IMR-90 (cell line): ENCODE results near the gene RBPJL. TPM values are rescaled to one million over a fixed set of nuclear protein-coding genes. Genes with fewer than 3 reads are reported as not detected.

Experiments
- ATAC-seq: fragments of 200-7000 bp; cut with Tn5 transposase; 2 replicates; pipeline ENCODE4 v1.9.1; 2020; ENCODE audit warnings: low read depth, mild to moderate bottlenecking, moderate library complexity
- BruUV-seq: library from RNA; stranded (reverse); fragments of 400-500 nt; replicated peaks from 2 replicates; lab custom pipeline; 2021; lab: Mats Ljungman, UMichigan
- CTCF ChIA-PET: fragments of 300-600 bp; formaldehyde crosslinking; extraction: SDS; loops from one replicate; lab custom pipeline; 2021; ENCODE audit warnings: antibody characterized with exemption; lab: Yijun Ruan, JAX
- POLR2A ChIA-PET: fragments of 300-600 bp; sonication (Branson Sonifier 250); formaldehyde crosslinking; loops from one replicate; lab custom pipeline; 2022; ENCODE audit warnings: antibody characterized with exemption; ENCODE audit not compliant: unreplicated experiment; lab: Charles Lee
- DNase-seq: peaks from one replicate; pipeline ENCODE4 v3.0.0; 2013
- H2AFZ ChIP-seq: replicated peaks from 2 replicates; pipeline ENCODE3; 2013; ENCODE audit warnings: low read length, mild to moderate bottlenecking; ENCODE audit not compliant: poor library complexity
- H2AK5ac ChIP-seq: 2 replicates; pipeline ENCODE4 v1.6.1; 2013; ENCODE audit warnings: low read depth, low read length, inconsistent platforms
- H2AK9ac ChIP-seq: replicated peaks from 2 replicates; pipeline ENCODE3; 2013; ENCODE audit warnings: mild to moderate bottlenecking, low read depth, low read length, moderate library complexity; ENCODE audit not compliant: poor library complexity
- H2BK120ac ChIP-seq: 2 replicates; pipeline ENCODE4 v1.6.1; 2013; ENCODE audit warnings: low read depth, low read length, inconsistent platforms
- H2BK15ac ChIP-seq: 3 replicates; pipeline ENCODE4 v1.6.1; 2013; ENCODE audit warnings: low read depth, low read length, inconsistent platforms
- H2BK20ac ChIP-seq: 2 replicates; pipeline ENCODE4 v1.6.1; 2013; ENCODE audit warnings: low read depth, mild to moderate bottlenecking, inconsistent platforms, low read length, moderate library complexity
- H2BK5ac ChIP-seq: 2 replicates; pipeline ENCODE4 v1.6.1; 2013; ENCODE audit warnings: mild to moderate bottlenecking, low read depth, low read length, inconsistent platforms; ENCODE audit not compliant: poor library complexity, severe bottlenecking
- H3K14ac ChIP-seq: replicated peaks from 2 replicates; pipeline ENCODE4 v1.6.1; 2013; ENCODE audit warnings: low read depth, low read length, inconsistent platforms
- H3K18ac ChIP-seq: 2 replicates; pipeline ENCODE4 v1.6.1; 2013; ENCODE audit warnings: low read depth, low read length, control low read depth
- H3K23ac ChIP-seq: 2 replicates; pipeline ENCODE4 v1.6.1; 2013; ENCODE audit warnings: low read depth, low read length, inconsistent platforms
- H3K27ac ChIP-seq: 2 replicates; pipeline ENCODE4 v1.5.1; 2013; ENCODE audit warnings: mild to moderate bottlenecking, control low read depth, low read length; ENCODE audit not compliant: insufficient read depth
- H3K27me3 ChIP-seq: 2 replicates; pipeline ENCODE4 v1.6.1; 2013; ENCODE audit warnings: low read length; ENCODE audit not compliant: control insufficient read depth, insufficient read depth
- H3K36me3 ChIP-seq: 2 replicates; pipeline ENCODE4 v1.6.1; 2013; ENCODE audit warnings: low read length, mixed read lengths; ENCODE audit not compliant: control insufficient read depth, insufficient read depth
- H3K4ac ChIP-seq: 2 replicates; pipeline ENCODE4 v1.6.1; 2013; ENCODE audit warnings: low read depth, low read length, inconsistent platforms
- H3K4me1 ChIP-seq: 2 replicates; pipeline ENCODE4 v1.6.1; 2013; ENCODE audit warnings: low read length, mixed read lengths; ENCODE audit not compliant: control insufficient read depth, insufficient read depth
- H3K4me2 ChIP-seq: 2 replicates; pipeline ENCODE4 v1.6.1; 2013; ENCODE audit warnings: low read depth, mild to moderate bottlenecking, control low read depth, low read length, moderate library complexity
- H3K4me3 ChIP-seq: 2 replicates; pipeline ENCODE4 v1.5.1; 2013; ENCODE audit warnings: low read depth, mild to moderate bottlenecking, control low read depth, low read length, moderate library complexity; ENCODE audit not compliant: insufficient read depth
- H3K56ac ChIP-seq: 2 replicates; pipeline ENCODE4 v1.6.1; 2013; ENCODE audit warnings: low read length, inconsistent platforms; ENCODE audit not compliant: insufficient read depth; ENCODE audit errors: extremely low read depth
- H3K79me1 ChIP-seq, 2 experiments: 2 replicates each; pipeline ENCODE4 v1.6.1; 2013; ENCODE audit warnings: low read length in 2 of 2, inconsistent platforms in 1 of 2, low read depth in 1 of 2
- H3K9ac ChIP-seq: 2 replicates; pipeline ENCODE4 v1.6.1; 2013; ENCODE audit warnings: low read depth, low read length, control low read depth
- H3K9me1 ChIP-seq: 2 replicates; pipeline ENCODE4 v1.6.1; 2013; ENCODE audit warnings: low read length, inconsistent platforms; ENCODE audit not compliant: insufficient read depth
- H3K9me3 ChIP-seq: 2 replicates; pipeline ENCODE4 v1.6.1; 2013; ENCODE audit warnings: low read length; ENCODE audit not compliant: control insufficient read depth, insufficient read depth
- H4K20me1 ChIP-seq: 2 replicates; pipeline ENCODE4 v1.6.1; 2013; ENCODE audit warnings: low read length, inconsistent platforms; ENCODE audit not compliant: insufficient read depth
- H4K5ac ChIP-seq: 2 replicates; pipeline ENCODE4 v1.6.1; 2013; ENCODE audit warnings: mild to moderate bottlenecking, low read depth, low read length, control low read depth
- H4K8ac ChIP-seq, 2 experiments: 2 replicates each; pipeline ENCODE4 v1.6.1; 2013; ENCODE audit warnings: low read depth in 2 of 2, low read length in 2 of 2, control low read depth in 1 of 2, inconsistent platforms in 1 of 2
- H4K91ac ChIP-seq: 2 replicates; pipeline ENCODE4 v1.6.1; 2013; ENCODE audit warnings: low read depth, low read length, inconsistent platforms; ENCODE audit not compliant: insufficient read depth
- BHLHE40 ChIP-seq: fragments of 150-350 bp; IDR thresholded peaks from 2 replicates; pipeline ENCODE4 v1.6.1; 2016; ENCODE audit warnings: mild to moderate bottlenecking, low read depth, low read length
- CEBPB ChIP-seq: IDR thresholded peaks from 2 replicates; pipeline ENCODE4 v1.6.1; 2012; ENCODE audit warnings: low read depth, low read length, improper control_type of control experiment
- CHD1 ChIP-seq: IDR thresholded peaks from 2 replicates; pipeline ENCODE4 v1.6.1; 2012; ENCODE audit warnings: low read depth, low read length, improper control_type of control experiment
- MAFK ChIP-seq: IDR thresholded peaks from 2 replicates; pipeline ENCODE4 v1.6.1; 2012; ENCODE audit warnings: low read depth, low read length, improper control_type of control experiment
- MAZ ChIP-seq: IDR thresholded peaks from 2 replicates; pipeline ENCODE4 v1.6.1; 2012; ENCODE audit warnings: low read depth, mild to moderate bottlenecking, low read length, improper control_type of control experiment, moderate library complexity, borderline replicate concordance
- MXI1 ChIP-seq: IDR thresholded peaks from 2 replicates; pipeline ENCODE4 v1.6.1; 2012; ENCODE audit warnings: low read depth, mild to moderate bottlenecking, low read length, moderate library complexity, borderline replicate concordance
- NFE2L2 ChIP-seq: fragments of 150-350 bp; IDR thresholded peaks from 2 replicates; pipeline ENCODE4 v1.6.1; 2016; ENCODE audit warnings: low read depth, mild to moderate bottlenecking, low read length
- POLR2A ChIP-seq: IDR thresholded peaks from 2 replicates; pipeline ENCODE4 v1.6.1; 2012; ENCODE audit warnings: mild to moderate bottlenecking, low read depth, low read length
- RAD21 ChIP-seq: IDR thresholded peaks from 2 replicates; pipeline ENCODE4 v1.6.1; 2012; ENCODE audit warnings: low read length, improper control_type of control experiment
- RFX5 ChIP-seq: IDR thresholded peaks from 2 replicates; pipeline ENCODE4 v1.8.0; 2012; ENCODE audit warnings: low read depth, mild to moderate bottlenecking, low read length, moderate library complexity
- SMC3 ChIP-seq: fragments of 150-350 bp; IDR thresholded peaks from 2 replicates; pipeline ENCODE4 v1.6.1; 2016; ENCODE audit warnings: low read depth, mild to moderate bottlenecking, antibody characterized with exemption, low read length, moderate library complexity
- USF2 ChIP-seq: fragments of 150-350 bp; IDR thresholded peaks from 2 replicates; pipeline ENCODE4 v1.6.1; 2017; ENCODE audit warnings: mild to moderate bottlenecking, antibody characterized with exemption, low read length, low read depth
- WGBS, 2 experiments: methylation state at CpG; one replicate each; pipeline versions ENCODE4 v1.1.5 to v1.1.7; 2013; ENCODE audit warnings: missing lambda C conversion rate in 2 of 2; ENCODE audit not compliant: insufficient read length in 1 of 2; ENCODE audit errors: extremely low coverage in 2 of 2; 5-methylcytosine and 5-hydroxymethylcytosine counted together
- dilution Hi-C: fragments of 300-500 bp; cut with HindIII; formaldehyde crosslinking; loops from one replicate; pipeline ENCODE4 v1.14.3; 2018; ENCODE audit warnings: low sequenced_read_pairs; ENCODE audit not compliant: unreplicated experiment
- in situ Hi-C: fragments of 300-500 bp; cut with MboI; formaldehyde crosslinking; loops from 3 replicates; pipeline ENCODE4 v1.14.3; 2019; ENCODE audit warnings: low sequenced_read_pairs, inconsistent platforms, mixed read lengths
- intact Hi-C: fragments of 100-400 bp; cut with micrococcal nuclease; formaldehyde crosslinking; loops from 2 replicates; pipeline ENCODE4 v1.10.0; 2022
- polyA plus RNA-seq, 3 experiments: library from polyadenylated mRNA; depleted of rRNA; stranded (reverse); fragments of >200 nt; gene quantifications; 2 replicates each; pipeline ENCODE4 v1.2.3, GENCODE V29; 2012; ENCODE audit warnings: low replicate concordance in 1 of 3
- total RNA-seq: library from RNA; depleted of rRNA; stranded (reverse); fragments of >200 nt; gene quantifications from 2 replicates; pipeline ENCODE4 v1.2.3, GENCODE V29; 2012

Gene RBPJL
- total and polyA plus RNA-seq, 2 of the 4 experiments (the other 2 are of a cell fraction), result not detected

GRCh38 chr20:45359069-45359405 lies 52.4 kb downstream of the RBPJL start (continued):
- TF ChIP-seq SMC3, result no peak

- Histone ChIP-seq H2BK5ac (peak overlapping the region; percentile 30), H2BK120ac (peak overlapping the region; percentile 68; the same call in 1 of the 2 replicates), H3K4me1 (peaks cover 29% of the 10 kb centered on the region), H2AK9ac (no peak overlapping the region), H3K9me3 (no peaks in the 10 kb centered on the region), H3K9ac (no peak overlapping the region), H3K14ac (0 out of 2 replicates have a peak overlapping the region, but pooled peaks have one; percentile 24), H3K4me2 (no peak overlapping the region), H2AK5ac (peak overlapping the region; percentile 45; the same call in 1 of the 2 replicates), H2BK20ac (peak overlapping the region; percentile 18; the same call in 1 of the 2 replicates), H3K79me1 (peaks cover 9 to 20% of the 10 kb centered on the region in 2 experiments; a peak in 3 of 4 replicates), H3K27me3 (no peaks in the 10 kb centered on the region), H3K4me3 (no peak overlapping the region), H3K27ac (no peak overlapping the region), H4K5ac (no peak overlapping the region), H3K36me3 (no peaks in the 10 kb centered on the region), H3K18ac (no peak overlapping the region), H4K8ac (peak overlapping the region in 1 of 2 experiments; percentile 59; a peak in 1 of 4 replicates), H4K91ac (no peak overlapping the region; the same call in 1 of the 2 replicates), H4K20me1 (peaks cover 5% of the 10 kb centered on the region; the same call in 1 of the 2 replicates), H3K23ac (peak overlapping the region; percentile 31; the same call in 1 of the 2 replicates), H3K4ac (peak overlapping the region; percentile 39; the same call in 1 of the 2 replicates), H3K9me1 (peaks cover 20% of the 10 kb centered on the region), H2AFZ (no peak overlapping the region), H3K56ac (no peak overlapping the region), H2BK15ac (peak overlapping the region; percentile 39; the same call in 2 of the 3 replicates)
- BruUV-seq, result no TSS peak
- 84% methylated on average over 4 of the region's 9 CpGs; no CpG with 5 or more reads in 1 of the 2 experiments for WGBS, 2 experiments
- CTCF ChIA-PET, result interaction anchor here (0.7 to 1.9 kb wide), 3 partner anchors 14 to 77 kb away, joined by 3 to 5 read pairs (median 4); no protein-coding TSS in a partner anchor
- in situ Hi-C loops, result loop anchor here (5.0 kb wide), 1 partner anchor 78 kb away; no protein-coding TSS in a partner anchor
- POLR2A ChIA-PET, result no interaction called here
- dilution Hi-C loops, result no loop called here
- TF ChIP-seq CEBPB (no peak), NFE2L2 (no peak), RFX5 (no peak), RAD21 (no peak), CHD1 (no peak), USF2 (no peak), BHLHE40 (no peak), MXI1 (no peak), MAFK (no peak), POLR2A (no peak), MAZ (no peak), SMC3 (no peak)
- intact Hi-C loops, result loop anchor here (5.0 kb wide), 1 partner anchor 58 kb away; the partner anchor contains the start of gene PIGT
- ATAC-seq, result no peak
- no peak for DNase-seq
These were observed 52.9 kb downstream of the RBPJL start for GRCh38 chr20:45359406-45360148.
